Caco-2 (cell line): Measurements from ENCODE around the gene CIT. TPM values are rescaled to one million over a fixed set of nuclear protein-coding genes. Genes with fewer than 3 reads are reported as not detected.

Source experiments
- BruUV-seq: library from RNA; stranded (reverse); fragments of 400-500 nt; replicated peaks from 2 replicates; lab custom pipeline; 2021; lab: Mats Ljungman, UMichigan
- CTCF ChIA-PET: fragments of 300-600 bp; sonication (Branson Sonifier 250); formaldehyde crosslinking; loops from one replicate; lab custom pipeline; 2022; ENCODE audit warnings: antibody characterized with exemption; lab: Charles Lee
- POLR2A ChIA-PET: fragments of 300-600 bp; sonication (Branson Sonifier 250); formaldehyde crosslinking; loops from one replicate; lab custom pipeline; 2022; ENCODE audit warnings: antibody characterized with exemption; lab: Charles Lee
- DNase-seq, 2 experiments: peaks; one replicate each; pipeline versions ENCODE4 v3.0.0 to v3.0.0-alpha.2; 2020 to 2022
- H3K27me3 ChIP-seq: replicated peaks from 2 replicates; pipeline ENCODE4 v1.6.0; 2011; ENCODE audit warnings: low read length; ENCODE audit not compliant: control insufficient read depth, insufficient read depth
- H3K36me3 ChIP-seq: 2 replicates; pipeline ENCODE4 v1.5.1; 2011; ENCODE audit warnings: low read length; ENCODE audit not compliant: control insufficient read depth, insufficient read depth
- H3K4me1 ChIP-seq: fragments of 250-450 bp; sonication (Bioruptor Pico); 2 replicates; pipeline ENCODE4 v1.5.1; 2020; ENCODE audit warnings: mild to moderate bottlenecking
- H3K4me3 ChIP-seq: 2 replicates; pipeline ENCODE4 v1.5.1; 2011; ENCODE audit warnings: low read depth, mild to moderate bottlenecking, control low read depth, low read length
- H3K9me3 ChIP-seq: fragments of 250-450 bp; sonication (Bioruptor Pico); 2 replicates; pipeline ENCODE4 v1.5.1; 2020; ENCODE audit warnings: mild to moderate bottlenecking, moderate library complexity
- H3K27ac Mint-ChIP-seq: one replicate; pipeline ENCODE4 v1.8.0; 2022; ENCODE audit warnings: mixed read lengths; ENCODE audit not compliant: unreplicated experiment
- H3K27me3 Mint-ChIP-seq: one replicate; pipeline ENCODE4 v1.8.0; 2022; ENCODE audit warnings: mixed read lengths; ENCODE audit not compliant: insufficient read depth, unreplicated experiment
- H3K36me3 Mint-ChIP-seq: one replicate; pipeline ENCODE4 v1.8.0; 2022; ENCODE audit warnings: mild to moderate bottlenecking, mixed read lengths; ENCODE audit not compliant: insufficient read depth, unreplicated experiment
- H3K4me1 Mint-ChIP-seq: one replicate; pipeline ENCODE4 v1.8.0; 2022; ENCODE audit warnings: low read depth, mixed read lengths; ENCODE audit not compliant: unreplicated experiment
- H3K4me3 Mint-ChIP-seq: one replicate; pipeline ENCODE4 v1.8.0; 2022; ENCODE audit warnings: mild to moderate bottlenecking, moderate library complexity, mixed read lengths; ENCODE audit not compliant: unreplicated experiment
- H3K9me3 Mint-ChIP-seq: one replicate; pipeline ENCODE4 v1.8.0; 2022; ENCODE audit warnings: mixed read lengths; ENCODE audit not compliant: unreplicated experiment
- intact Hi-C: fragments of 100-400 bp; cut with micrococcal nuclease; formaldehyde crosslinking; loops from one replicate; pipeline ENCODE4 v1.10.0; 2022; ENCODE audit not compliant: unreplicated experiment
- total RNA-seq: library from RNA; stranded (reverse); gene quantifications from 2 replicates; pipeline ENCODE4 v1.2.3, GENCODE V29; 2022
- TF ChIP-seq, protein P1 (sequence below), 2 experiments: fragments of 200-600 bp in 1 of 2; IDR thresholded peaks; 1 replicate in 1 of 2; 2 replicates in 1 of 2; pipeline versions ENCODE4 v1.5.1 to v1.8.0; 2011 to 2022; ENCODE audit warnings: antibody characterized with exemption in 1 of 2, control low read depth in 1 of 2, inconsistent platforms in 1 of 2, low read depth in 1 of 2, low read length in 1 of 2, mild to moderate bottlenecking in 1 of 2, moderate library complexity in 1 of 2; ENCODE audit not compliant: insufficient read depth in 1 of 2, severe bottlenecking in 1 of 2, unreplicated experiment in 1 of 2

CIT gene
- total RNA-seq, 1 experiment from 2014 or later = 55.9 TPM

DNA sequence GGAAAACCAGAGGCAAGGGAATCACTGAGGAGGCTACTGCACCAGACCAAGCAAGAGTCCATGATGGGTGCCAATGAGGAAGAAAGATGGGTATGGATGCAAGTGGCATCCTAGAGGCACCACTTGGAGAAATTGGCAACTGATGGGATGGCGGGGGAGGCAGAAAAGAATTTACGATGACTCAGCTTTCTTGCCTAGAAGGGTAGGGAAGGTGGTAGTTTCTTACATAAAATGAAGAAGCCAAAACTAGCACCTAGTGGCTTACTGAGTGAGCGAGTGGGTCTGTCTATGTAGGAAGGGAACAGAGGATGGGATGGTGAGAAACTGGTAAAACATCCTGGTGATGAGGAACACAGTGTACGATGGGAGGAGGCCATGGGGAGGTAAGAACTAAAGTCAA, 80.8 kb downstream of the CIT start:
- DNase-seq = no peak
- no peaks in the 10 kb centered on the region for H3K36me3 ChIP-seq
- H3K4me1 ChIP-seq = no peaks in the 10 kb centered on the region
- TF ChIP-seq, protein P1, sequence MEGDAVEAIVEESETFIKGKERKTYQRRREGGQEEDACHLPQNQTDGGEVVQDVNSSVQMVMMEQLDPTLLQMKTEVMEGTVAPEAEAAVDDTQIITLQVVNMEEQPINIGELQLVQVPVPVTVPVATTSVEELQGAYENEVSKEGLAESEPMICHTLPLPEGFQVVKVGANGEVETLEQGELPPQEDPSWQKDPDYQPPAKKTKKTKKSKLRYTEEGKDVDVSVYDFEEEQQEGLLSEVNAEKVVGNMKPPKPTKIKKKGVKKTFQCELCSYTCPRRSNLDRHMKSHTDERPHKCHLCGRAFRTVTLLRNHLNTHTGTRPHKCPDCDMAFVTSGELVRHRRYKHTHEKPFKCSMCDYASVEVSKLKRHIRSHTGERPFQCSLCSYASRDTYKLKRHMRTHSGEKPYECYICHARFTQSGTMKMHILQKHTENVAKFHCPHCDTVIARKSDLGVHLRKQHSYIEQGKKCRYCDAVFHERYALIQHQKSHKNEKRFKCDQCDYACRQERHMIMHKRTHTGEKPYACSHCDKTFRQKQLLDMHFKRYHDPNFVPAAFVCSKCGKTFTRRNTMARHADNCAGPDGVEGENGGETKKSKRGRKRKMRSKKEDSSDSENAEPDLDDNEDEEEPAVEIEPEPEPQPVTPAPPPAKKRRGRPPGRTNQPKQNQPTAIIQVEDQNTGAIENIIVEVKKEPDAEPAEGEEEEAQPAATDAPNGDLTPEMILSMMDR (IDR thresholded peaks at IDR 0.05; ENCODE audit: insufficient read depth in 1 of 2, low read depth in 1 of 2, low read length in 1 of 2, severe bottlenecking in 1 of 2, unreplicated experiment in 1 of 2) = no peak
- Mint-ChIP-seq H3K27ac (no peak overlapping the region), H3K27me3 (no peaks in the 10 kb centered on the region), H3K4me1 (no peaks in the 10 kb centered on the region), H3K9me3 (no peaks in the 10 kb centered on the region), H3K36me3 (peaks cover 6% of the 10 kb centered on the region), H3K4me3 (no peak overlapping the region)
- H3K9me3 ChIP-seq = no peaks in the 10 kb centered on the region
- no peaks in the 10 kb centered on the region for H3K27me3 ChIP-seq
- POLR2A ChIA-PET = no interaction called here
- no TSS peak for BruUV-seq
- CTCF ChIA-PET = no interaction called here
- intact Hi-C loops = no loop called here
- H3K4me3 ChIP-seq = no peak overlapping the region

DNA sequence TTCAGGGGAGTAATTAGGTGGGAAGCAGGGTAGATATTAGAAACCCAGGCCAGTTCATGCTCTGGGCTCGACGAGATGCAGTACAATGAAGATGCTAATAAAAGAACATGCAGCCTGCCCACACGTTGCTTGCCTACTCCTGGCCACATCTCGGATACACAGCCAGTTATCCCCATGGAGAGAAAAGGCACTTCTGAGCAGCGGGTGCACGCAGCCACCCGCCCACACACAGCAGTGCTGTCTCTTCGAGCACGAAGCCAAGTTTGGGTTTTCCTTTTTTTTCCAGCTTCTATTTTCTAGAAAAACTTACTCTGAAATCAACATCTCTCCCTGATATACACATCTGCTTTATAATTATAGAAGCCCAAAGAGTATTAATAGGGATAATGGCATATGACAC, 85.7 kb downstream of the CIT start:
- H3K4me1 Mint-ChIP-seq = no peaks in the 10 kb centered on the region
- no TSS peak for BruUV-seq
- peaks cover 15% of the 10 kb centered on the region for H3K36me3 Mint-ChIP-seq
- H3K4me1 ChIP-seq = no peaks in the 10 kb centered on the region
- no peaks in the 10 kb centered on the region for H3K27me3 Mint-ChIP-seq
- no peaks in the 10 kb centered on the region for H3K27me3 ChIP-seq
- intact Hi-C loops = no loop called here
- no peak overlapping the region for H3K27ac Mint-ChIP-seq
- DNase-seq = no peak
- no peak overlapping the region for H3K4me3 Mint-ChIP-seq
- ChIA-PET POLR2A (no interaction called here), CTCF (no interaction called here)
- no peaks in the 10 kb centered on the region for H3K9me3 Mint-ChIP-seq
- H3K36me3 ChIP-seq = no peaks in the 10 kb centered on the region
- TF ChIP-seq, protein P1 (IDR thresholded peaks at IDR 0.05; ENCODE audit: insufficient read depth in 1 of 2, low read depth in 1 of 2, low read length in 1 of 2, severe bottlenecking in 1 of 2, unreplicated experiment in 1 of 2) = no peak
- H3K4me3 ChIP-seq = no peak overlapping the region
- H3K9me3 ChIP-seq = no peaks in the 10 kb centered on the region

DNA sequence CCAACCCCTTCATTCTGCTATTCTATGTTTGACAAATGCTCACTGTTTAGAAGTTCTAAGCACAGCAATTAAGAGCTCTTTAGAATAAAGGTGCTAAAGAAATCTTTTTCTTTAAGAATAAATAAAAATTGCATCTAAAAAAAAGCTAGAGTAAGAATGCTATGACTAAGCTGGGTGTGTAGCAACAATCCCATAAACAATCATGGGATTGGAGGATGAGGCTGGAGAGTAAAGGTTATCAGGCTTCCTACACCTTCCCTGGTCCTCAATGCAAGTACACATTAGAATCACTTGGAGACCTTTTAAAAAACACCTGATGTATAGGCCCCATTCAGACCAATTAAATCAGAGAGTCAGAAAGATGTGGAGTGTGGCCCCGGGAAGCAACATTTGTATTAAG, 88.3 kb downstream of the CIT start:
- peaks cover 17% of the 10 kb centered on the region for H3K36me3 Mint-ChIP-seq
- H3K4me1 Mint-ChIP-seq = no peaks in the 10 kb centered on the region
- no TSS peak for BruUV-seq
- Histone ChIP-seq H3K27me3 (no peaks in the 10 kb centered on the region), H3K9me3 (no peaks in the 10 kb centered on the region), H3K4me3 (no peak overlapping the region), H3K36me3 (no peaks in the 10 kb centered on the region), H3K4me1 (no peaks in the 10 kb centered on the region)
- H3K27ac Mint-ChIP-seq = no peak overlapping the region
- H3K4me3 Mint-ChIP-seq = no peak overlapping the region
- POLR2A ChIA-PET = no interaction called here
- no peak for DNase-seq
- TF ChIP-seq, protein P1 (IDR thresholded peaks at IDR 0.05; ENCODE audit: insufficient read depth in 1 of 2, low read depth in 1 of 2, low read length in 1 of 2, severe bottlenecking in 1 of 2, unreplicated experiment in 1 of 2) = no peak
- CTCF ChIA-PET = no interaction called here
- intact Hi-C loops = loop anchor here (10.0 kb wide), 1 partner anchor 94 kb away; no protein-coding TSS in a partner anchor
- no peaks in the 10 kb centered on the region for H3K9me3 Mint-ChIP-seq
- no peaks in the 10 kb centered on the region for H3K27me3 Mint-ChIP-seq
